Muscle of leg (tissue), 11 donors: Measurements from ENCODE around the gene TRABD2A. TPM values are rescaled to one million over a fixed set of nuclear protein-coding genes. Genes with fewer than 3 reads are reported as not detected.

Source experiments
- DNase-seq: peaks from one replicate; pipeline ENCODE4 v3.0.0; 2013
- H3K27ac ChIP-seq: one replicate; pipeline ENCODE4 v1.5.1; 2013; ENCODE audit warnings: mild to moderate bottlenecking, low read length, control low read depth
- H3K27me3 ChIP-seq: one replicate; pipeline ENCODE4 v1.6.1; 2013; ENCODE audit warnings: low read length; ENCODE audit not compliant: control insufficient read depth, insufficient read depth
- H3K36me3 ChIP-seq: one replicate; pipeline ENCODE4 v1.6.1; 2013; ENCODE audit warnings: low read length; ENCODE audit not compliant: control insufficient read depth, insufficient read depth
- H3K4me1 ChIP-seq: one replicate; pipeline ENCODE4 v1.6.1; 2013; ENCODE audit warnings: low read length; ENCODE audit not compliant: control insufficient read depth, insufficient read depth
- H3K4me3 ChIP-seq: one replicate; pipeline ENCODE4 v1.5.1; 2013; ENCODE audit warnings: low read length, control low read depth
- H3K9me3 ChIP-seq: replicated peaks from 2 replicates; pipeline ENCODE4 v1.6.1; 2013; ENCODE audit warnings: low read depth, low read length; ENCODE audit not compliant: control insufficient read depth
- WGBS: methylation state at CpG from one replicate; pipeline ENCODE4 v1.1.5; 2013; ENCODE audit warnings: missing lambda C conversion rate; ENCODE audit not compliant: insufficient coverage; 5-methylcytosine and 5-hydroxymethylcytosine counted together
- polyA plus RNA-seq, 8 donors: library from polyadenylated mRNA; unstranded; fragments of 120-200 nt; gene quantifications; one replicate each; pipeline versions ENCODE4 v1.2.1 to v1.2.3, GENCODE V29; 2013; ENCODE audit warnings: inconsistent platforms in 1 of 8, low replicate concordance in 1 of 8; ENCODE audit not compliant: insufficient read length in 8 of 8, insufficient read depth in 1 of 8
- total RNA-seq: library from RNA; stranded (reverse); fragments of 120-200 nt; gene quantifications from one replicate; pipeline ENCODE4 v1.2.4, GENCODE V29; 2013

TRABD2A gene
- total and polyA plus RNA-seq, 9 donors, result 0.07 to 1.3 (median 0.23) TPM

DNA sequence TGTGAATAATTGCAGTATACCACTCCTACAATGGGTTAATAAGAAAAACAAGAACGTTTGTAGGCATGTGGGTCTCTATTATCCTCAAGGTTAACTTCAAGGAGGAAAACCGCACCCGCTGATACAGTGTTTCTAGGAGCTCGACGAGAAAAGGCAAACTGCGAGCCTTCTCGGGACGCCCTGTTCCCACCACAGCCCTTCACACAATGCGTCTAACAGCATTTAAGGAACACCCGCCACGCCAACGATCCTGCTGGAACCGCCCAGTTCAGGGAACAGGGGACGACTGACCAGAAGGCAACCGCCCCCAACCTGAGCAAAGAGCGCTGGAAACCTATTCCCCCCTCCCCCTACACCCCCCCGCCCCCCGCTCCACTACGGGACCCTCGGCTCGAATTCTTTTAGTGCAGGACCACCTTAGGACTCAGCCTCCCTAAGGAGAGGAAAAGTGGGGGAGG, 23.9 kb upstream of the TRABD2A start:
- DNase-seq, result peak; percentile 90
- H3K4me3 ChIP-seq, result peak overlapping the region; percentile 85
- no peaks in the 10 kb centered on the region for H3K9me3 ChIP-seq
- no peaks in the 10 kb centered on the region for H3K27me3 ChIP-seq
- peak overlapping the region; percentile 81 for H3K27ac ChIP-seq
- H3K36me3 ChIP-seq, result peaks cover 7% of the 10 kb centered on the region
- WGBS, result 0% methylated on average over 7 of the region's 21 CpGs
- peaks cover 17% of the 10 kb centered on the region for H3K4me1 ChIP-seq

DNA sequence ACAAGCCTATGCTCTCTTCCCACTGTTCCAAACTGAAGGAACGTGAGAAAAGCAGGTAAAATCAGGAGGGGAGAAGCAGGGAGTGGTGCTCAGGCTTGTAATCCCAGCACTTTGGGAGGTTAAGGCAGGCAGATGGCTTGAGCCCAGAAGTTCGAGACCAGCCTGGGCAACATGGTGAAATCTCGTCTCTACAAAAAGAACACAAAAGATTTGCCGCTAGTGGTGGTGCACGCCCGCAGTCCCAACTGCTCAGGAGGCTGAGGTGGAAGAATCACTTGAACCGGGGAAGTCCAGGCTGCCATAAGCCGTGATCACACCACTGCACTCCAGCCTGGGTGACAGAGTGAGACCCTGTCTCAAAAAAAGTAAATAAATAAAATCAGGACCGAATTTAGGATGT, 23.3 kb upstream of the TRABD2A start:
- Histone ChIP-seq H3K4me1 (peaks cover 23% of the 10 kb centered on the region), H3K27ac (peak overlapping the region; percentile 81), H3K4me3 (no peak overlapping the region), H3K27me3 (no peaks in the 10 kb centered on the region), H3K36me3 (peaks cover 2% of the 10 kb centered on the region), H3K9me3 (no peaks in the 10 kb centered on the region)
- 100% methylated on average over 1 of the region's 9 CpGs for WGBS
- no peak for DNase-seq

DNA sequence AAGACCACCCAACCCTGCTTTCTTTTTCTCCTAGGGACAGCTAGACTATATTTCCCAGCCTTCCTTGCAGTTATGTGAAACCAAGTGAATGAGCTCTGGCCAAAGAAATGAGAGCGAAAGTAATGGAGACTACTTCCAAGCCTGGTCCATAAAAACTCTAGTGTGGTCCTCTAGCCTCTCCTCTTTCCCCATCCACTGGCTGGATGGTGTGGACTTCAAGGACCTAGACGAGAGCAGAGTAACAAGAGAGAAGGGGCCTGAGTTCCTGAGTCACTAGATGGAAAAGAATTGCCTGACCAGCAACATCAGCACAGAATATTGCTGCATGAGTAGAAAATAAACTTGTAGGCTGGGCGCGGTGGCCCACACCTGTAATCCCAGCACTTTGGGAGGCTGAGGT, 21.6 kb upstream of the TRABD2A start:
- H3K4me1 ChIP-seq, result peaks cover 30% of the 10 kb centered on the region
- no peak overlapping the region for H3K27ac ChIP-seq
- H3K27me3 ChIP-seq, result no peaks in the 10 kb centered on the region
- H3K9me3 ChIP-seq, result no peaks in the 10 kb centered on the region
- no CpG with 5 or more reads among the region's 4 CpGs for WGBS
- no peaks in the 10 kb centered on the region for H3K36me3 ChIP-seq
- H3K4me3 ChIP-seq, result no peak overlapping the region
- no peak for DNase-seq

- no peak overlapping the region for H3K27ac ChIP-seq
Observed at GRCh38 chr2:84901593-84902120, 20.8 kb upstream of the TRABD2A start.

GRCh38 chr2:84900971-84901370, 20.1 kb upstream of the TRABD2A start:
- no peak for DNase-seq
- no peaks in the 10 kb centered on the region for H3K27me3 ChIP-seq
- H3K4me3 ChIP-seq, result no peak overlapping the region
- WGBS, result no CpG with 5 or more reads among the region's 1 CpG
- no peaks in the 10 kb centered on the region for H3K9me3 ChIP-seq
- no peak overlapping the region for H3K27ac ChIP-seq
- H3K36me3 ChIP-seq, result no peaks in the 10 kb centered on the region
- H3K4me1 ChIP-seq, result peaks cover 25% of the 10 kb centered on the region

More at GRCh38 chr2:84901593-84902120, 20.8 kb upstream of the TRABD2A start:
- WGBS, result 90% methylated on average over 2 of the region's 2 CpGs
- H3K9me3 ChIP-seq, result no peaks in the 10 kb centered on the region
- peaks cover 25% of the 10 kb centered on the region for H3K4me1 ChIP-seq
- no peaks in the 10 kb centered on the region for H3K36me3 ChIP-seq
- no peak for DNase-seq
- no peak overlapping the region for H3K4me3 ChIP-seq
- no peaks in the 10 kb centered on the region for H3K27me3 ChIP-seq

- Histone ChIP-seq H3K4me3 (no peak overlapping the region), H3K4me1 (peaks cover 32% of the 10 kb centered on the region), H3K36me3 (no peaks in the 10 kb centered on the region), H3K27ac (peak overlapping the region; percentile 91), H3K9me3 (no peaks in the 10 kb centered on the region), H3K27me3 (no peaks in the 10 kb centered on the region)
- peak; percentile 70 for DNase-seq
- 77% methylated on average over 5 of the region's 8 CpGs for WGBS
Observed at GRCh38 chr2:84899304-84900204, 18.7 kb upstream of the TRABD2A start.

DNA sequence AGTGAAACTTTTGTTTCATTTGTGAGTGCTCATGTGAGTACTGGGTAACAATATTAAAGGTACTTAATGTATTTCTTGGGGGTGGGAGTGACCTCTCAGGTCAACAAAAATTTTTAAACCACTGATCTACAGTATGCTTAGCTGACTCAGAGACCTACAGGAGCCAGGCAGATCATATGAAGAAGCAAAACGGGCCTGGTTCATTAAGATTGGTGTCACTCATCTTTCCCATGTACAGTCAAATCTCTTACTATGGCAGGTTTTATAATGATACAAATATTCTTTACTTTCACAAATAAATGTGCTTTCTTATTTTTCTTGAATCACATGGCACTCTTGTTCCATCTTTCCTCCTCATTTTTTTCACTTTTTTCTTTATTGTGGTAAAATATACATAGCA, 16.9 kb upstream of the TRABD2A start:
- H3K27me3 ChIP-seq, result no peaks in the 10 kb centered on the region
- no peak for DNase-seq
- no CpG with 5 or more reads among the region's 1 CpG for WGBS
- H3K36me3 ChIP-seq, result no peaks in the 10 kb centered on the region
- no peak overlapping the region for H3K4me3 ChIP-seq
- no peaks in the 10 kb centered on the region for H3K9me3 ChIP-seq
- peaks cover 32% of the 10 kb centered on the region for H3K4me1 ChIP-seq
- peak overlapping the region; percentile 91 for H3K27ac ChIP-seq

GRCh38 chr2:84896567-84896966, 15.7 kb upstream of the TRABD2A start:
- DNase-seq, result no peak
- peaks cover 32% of the 10 kb centered on the region for H3K4me1 ChIP-seq
- no peak overlapping the region for H3K27ac ChIP-seq
- H3K9me3 ChIP-seq, result no peaks in the 10 kb centered on the region
- no peaks in the 10 kb centered on the region for H3K36me3 ChIP-seq
- no peaks in the 10 kb centered on the region for H3K27me3 ChIP-seq
- WGBS, result 20% methylated on average over 1 of the region's 2 CpGs
- H3K4me3 ChIP-seq, result no peak overlapping the region

- 40% methylated on average over 1 of the region's 7 CpGs for whole genome bisulfite sequencing
- Histone ChIP-seq H3K4me1 (peaks cover 30% of the 10 kb centered on the region), H3K36me3 (no peaks in the 10 kb centered on the region), H3K27ac (no peak overlapping the region), H3K4me3 (no peak overlapping the region), H3K27me3 (no peaks in the 10 kb centered on the region), H3K9me3 (no peaks in the 10 kb centered on the region)
- DNase-seq, result peak; percentile 36
Observed at GRCh38 chr2:84894758-84895520, 14.1 kb upstream of the TRABD2A start.

GRCh38 chr2:84894131-84894586, 13.3 kb upstream of the TRABD2A start:
- Histone ChIP-seq H3K9me3 (no peaks in the 10 kb centered on the region), H3K4me1 (peaks cover 24% of the 10 kb centered on the region), H3K36me3 (no peaks in the 10 kb centered on the region), H3K27ac (no peak overlapping the region), H3K4me3 (no peak overlapping the region), H3K27me3 (no peaks in the 10 kb centered on the region)
- 77% methylated on average over 6 of the region's 6 CpGs for WGBS
- no peak for DNase-seq
